ENCODE data around the gene CTDSP1. TPM values are rescaled to one million over a fixed set of nuclear protein-coding genes. Genes with fewer than 3 reads are reported as not detected.
A peak's percentile ranks its signal among the peaks of the same experiment; 100 is the strongest.

The CTDSP1 gene
- total RNA-seq, 4 donors from 2014 or later, result 47.3 to 87.4 (median 58.0) TPM

- intact Hi-C loops (cut with DNase I), result loop anchor here (10.0 kb wide), 1 partner anchor 248 kb away; the partner anchor contains the start of genes BCS1L and ZNF142
- Histone ChIP-seq H3K9me3 (no peaks in the 10 kb centered on the region), H3K4me1 (peaks cover 37 to 58% (median 46%) of the 10 kb centered on the region in 3 donors)
Observed at GRCh38 chr2:218406949-218407618, 7.4 kb downstream of the CTDSP1 start.

DNA sequence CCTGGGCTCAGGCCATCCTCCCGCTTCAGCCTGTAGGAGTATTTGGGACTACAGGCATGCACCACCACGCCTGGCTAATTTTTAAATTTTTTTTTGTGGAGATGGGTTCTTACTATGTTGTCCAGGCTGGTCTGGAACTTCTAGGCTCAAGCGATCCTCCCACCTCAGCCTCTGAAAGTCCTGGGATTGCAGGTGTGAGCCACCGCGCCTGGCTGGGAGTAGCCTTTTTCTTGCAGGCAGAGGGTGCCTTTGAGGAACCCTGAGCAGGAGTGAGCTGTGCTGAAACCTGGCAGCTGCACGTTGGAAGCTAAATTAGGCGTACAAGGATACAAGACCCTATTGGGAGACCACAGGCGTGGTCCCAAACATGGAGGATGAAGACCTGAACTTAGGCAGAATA is 8.0 kb downstream of the CTDSP1 start:
- TF ChIP-seq, protein P1, sequence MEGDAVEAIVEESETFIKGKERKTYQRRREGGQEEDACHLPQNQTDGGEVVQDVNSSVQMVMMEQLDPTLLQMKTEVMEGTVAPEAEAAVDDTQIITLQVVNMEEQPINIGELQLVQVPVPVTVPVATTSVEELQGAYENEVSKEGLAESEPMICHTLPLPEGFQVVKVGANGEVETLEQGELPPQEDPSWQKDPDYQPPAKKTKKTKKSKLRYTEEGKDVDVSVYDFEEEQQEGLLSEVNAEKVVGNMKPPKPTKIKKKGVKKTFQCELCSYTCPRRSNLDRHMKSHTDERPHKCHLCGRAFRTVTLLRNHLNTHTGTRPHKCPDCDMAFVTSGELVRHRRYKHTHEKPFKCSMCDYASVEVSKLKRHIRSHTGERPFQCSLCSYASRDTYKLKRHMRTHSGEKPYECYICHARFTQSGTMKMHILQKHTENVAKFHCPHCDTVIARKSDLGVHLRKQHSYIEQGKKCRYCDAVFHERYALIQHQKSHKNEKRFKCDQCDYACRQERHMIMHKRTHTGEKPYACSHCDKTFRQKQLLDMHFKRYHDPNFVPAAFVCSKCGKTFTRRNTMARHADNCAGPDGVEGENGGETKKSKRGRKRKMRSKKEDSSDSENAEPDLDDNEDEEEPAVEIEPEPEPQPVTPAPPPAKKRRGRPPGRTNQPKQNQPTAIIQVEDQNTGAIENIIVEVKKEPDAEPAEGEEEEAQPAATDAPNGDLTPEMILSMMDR (IDR thresholded peaks at IDR 0.05), result no peak
- no peak for TF ChIP-seq POLR2A (IDR thresholded peaks at IDR 0.05)
- 36 to 72% methylated on average over 3 to 8 of the region's 8 CpGs for WGBS, 2 donors
- peak overlapping the region in 2 of 4 donors; percentile 87 to 95 for H3K27ac ChIP-seq

More at GRCh38 chr2:218406949-218407618, 7.4 kb downstream of the CTDSP1 start:
- TF ChIP-seq, protein P1 (IDR thresholded peaks at IDR 0.05), result no peak
- TF ChIP-seq POLR2A (IDR thresholded peaks at IDR 0.05), result peak in 1 of 4 donors; percentile 6
- DNase-seq, result no peak
- Histone ChIP-seq H3K27me3 (no peaks in the 10 kb centered on the region), H3K4me3 (peak overlapping the region; percentile 32 to 68 (median 46)), H3K27ac (peak overlapping the region; percentile 87 to 95 (median 89)), H3K36me3 (peaks cover 24 to 36% (median 28%) of the 10 kb centered on the region in 3 donors)
- WGBS, 2 donors, result 4 to 15% methylated on average over 11 to 13 of the region's 13 CpGs

DNA sequence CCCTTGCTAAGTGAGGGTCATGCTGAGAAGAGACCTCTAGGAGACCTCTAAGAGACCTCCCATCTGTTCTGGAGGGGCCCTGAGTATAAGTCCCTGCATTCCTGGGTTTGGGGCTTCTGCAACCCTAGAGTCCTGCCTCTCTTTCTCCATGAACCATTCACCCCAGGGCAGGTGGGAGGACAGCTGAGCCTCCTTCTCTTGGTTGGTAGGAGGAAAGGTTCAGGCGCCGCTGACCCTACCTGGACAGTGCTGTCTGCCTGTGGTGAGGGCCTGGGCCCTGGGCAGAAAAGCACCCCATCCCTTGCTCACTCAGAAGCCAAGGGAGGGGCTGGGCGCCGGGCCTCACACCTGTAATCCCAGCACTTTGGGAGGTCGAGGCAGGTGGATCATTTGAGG is 18.7 kb downstream of the CTDSP1 start:
- H3K4me1 ChIP-seq, result no peaks in the 10 kb centered on the region
- no peak overlapping the region for H3K27ac ChIP-seq
- WGBS, 2 donors, result 78% methylated on average over 3 of the region's 5 CpGs; no CpG with 5 or more reads in 1 of the 2 donors
- H3K36me3 ChIP-seq, result no peaks in the 10 kb centered on the region
- DNase-seq, result no peak
- TF ChIP-seq, protein P1 (IDR thresholded peaks at IDR 0.05), result no peak
- TF ChIP-seq POLR2A (IDR thresholded peaks at IDR 0.05), result no peak
- no peak overlapping the region for H3K4me3 ChIP-seq
- intact Hi-C loops (cut with DNase I), result loop anchor here (5.0 kb wide), 1 partner anchor 44 kb away; no protein-coding TSS in a partner anchor
- H3K9me3 ChIP-seq, result no peaks in the 10 kb centered on the region
- no peaks in the 10 kb centered on the region for H3K27me3 ChIP-seq

More for the DNA sequence above, 8.0 kb downstream of the CTDSP1 start:
- H3K9me3 ChIP-seq, result no peaks in the 10 kb centered on the region
- peaks cover 19 to 29% (median 21%) of the 10 kb centered on the region in 3 donors for H3K36me3 ChIP-seq
- H3K27me3 ChIP-seq, result no peaks in the 10 kb centered on the region
- no peak overlapping the region for H3K4me3 ChIP-seq
- peaks cover 31 to 52% (median 39%) of the 10 kb centered on the region in 3 donors for H3K4me1 ChIP-seq
- intact Hi-C loops (cut with DNase I), result loop anchor here (10.0 kb wide), 1 partner anchor 247 kb away; the partner anchor contains the start of genes BCS1L and ZNF142
- DNase-seq, result no peak

GRCh38 chr2:218418717-218419458 is 19.2 kb downstream of the CTDSP1 start, which contains the start of gene VIL1:
VIL1 (plus strand) TSS chr2:218419123; CDS start chr2:218423779, 4,656 bp downstream.
- no peaks in the 10 kb centered on the region for H3K9me3 ChIP-seq
- intact Hi-C loops (cut with DNase I), result loop anchor here (5.0 kb wide), 1 partner anchor 43 kb away; no protein-coding TSS in a partner anchor
- 93 to 94% methylated on average over 3 to 6 of the region's 9 CpGs for whole genome bisulfite sequencing, 2 donors
- no peaks in the 10 kb centered on the region for H3K27me3 ChIP-seq
- TF ChIP-seq, protein P1 (IDR thresholded peaks at IDR 0.05), result no peak
- no peak for TF ChIP-seq POLR2A (IDR thresholded peaks at IDR 0.05)
- H3K4me1 ChIP-seq, result no peaks in the 10 kb centered on the region
- H3K36me3 ChIP-seq, result no peaks in the 10 kb centered on the region
- no peak within 1 kb of the TSS for H3K27ac ChIP-seq
- DNase-seq, result no peak
- no peak within 1 kb of the TSS for H3K4me3 ChIP-seq
